ENCODE data around the gene DRD3.

DRD3 gene

GRCh38 chr3:114133947-114134346 lies 44.9 kb downstream of the DRD3 start:
- TF ChIP-seq, protein P1, sequence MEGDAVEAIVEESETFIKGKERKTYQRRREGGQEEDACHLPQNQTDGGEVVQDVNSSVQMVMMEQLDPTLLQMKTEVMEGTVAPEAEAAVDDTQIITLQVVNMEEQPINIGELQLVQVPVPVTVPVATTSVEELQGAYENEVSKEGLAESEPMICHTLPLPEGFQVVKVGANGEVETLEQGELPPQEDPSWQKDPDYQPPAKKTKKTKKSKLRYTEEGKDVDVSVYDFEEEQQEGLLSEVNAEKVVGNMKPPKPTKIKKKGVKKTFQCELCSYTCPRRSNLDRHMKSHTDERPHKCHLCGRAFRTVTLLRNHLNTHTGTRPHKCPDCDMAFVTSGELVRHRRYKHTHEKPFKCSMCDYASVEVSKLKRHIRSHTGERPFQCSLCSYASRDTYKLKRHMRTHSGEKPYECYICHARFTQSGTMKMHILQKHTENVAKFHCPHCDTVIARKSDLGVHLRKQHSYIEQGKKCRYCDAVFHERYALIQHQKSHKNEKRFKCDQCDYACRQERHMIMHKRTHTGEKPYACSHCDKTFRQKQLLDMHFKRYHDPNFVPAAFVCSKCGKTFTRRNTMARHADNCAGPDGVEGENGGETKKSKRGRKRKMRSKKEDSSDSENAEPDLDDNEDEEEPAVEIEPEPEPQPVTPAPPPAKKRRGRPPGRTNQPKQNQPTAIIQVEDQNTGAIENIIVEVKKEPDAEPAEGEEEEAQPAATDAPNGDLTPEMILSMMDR (IDR thresholded peaks at IDR 0.05), result no peak

GRCh38 chr3:114132500-114132899 lies 46.4 kb downstream of the DRD3 start:
- TF ChIP-seq, protein P1 (IDR thresholded peaks at IDR 0.05), result no peak

GRCh38 chr3:114128826-114129225 lies 50.0 kb downstream of the DRD3 start:
- TF ChIP-seq, protein P1 (IDR thresholded peaks at IDR 0.05), result no peak

DNA sequence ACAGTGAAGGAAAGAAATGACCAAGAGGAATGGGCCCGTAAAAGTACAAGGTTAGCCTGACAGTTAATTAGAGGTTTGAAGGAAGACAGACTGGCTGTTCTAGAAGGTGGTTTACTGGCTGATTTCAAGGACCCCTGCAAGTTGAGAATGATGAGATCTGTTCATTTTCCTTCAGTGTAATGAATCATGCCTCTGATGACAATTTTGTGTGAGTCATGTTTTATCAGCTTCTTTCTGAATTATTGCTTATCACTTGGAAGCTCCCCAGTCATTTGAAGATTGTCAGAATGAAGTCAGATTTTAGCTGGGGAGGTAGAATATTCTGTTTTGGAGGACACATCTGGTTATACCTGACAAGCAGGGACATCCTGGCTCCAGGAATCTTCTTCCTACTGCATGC lies 50.6 kb downstream of the DRD3 start:
- TF ChIP-seq, protein P1 (IDR thresholded peaks at IDR 0.05), result no peak

DNA sequence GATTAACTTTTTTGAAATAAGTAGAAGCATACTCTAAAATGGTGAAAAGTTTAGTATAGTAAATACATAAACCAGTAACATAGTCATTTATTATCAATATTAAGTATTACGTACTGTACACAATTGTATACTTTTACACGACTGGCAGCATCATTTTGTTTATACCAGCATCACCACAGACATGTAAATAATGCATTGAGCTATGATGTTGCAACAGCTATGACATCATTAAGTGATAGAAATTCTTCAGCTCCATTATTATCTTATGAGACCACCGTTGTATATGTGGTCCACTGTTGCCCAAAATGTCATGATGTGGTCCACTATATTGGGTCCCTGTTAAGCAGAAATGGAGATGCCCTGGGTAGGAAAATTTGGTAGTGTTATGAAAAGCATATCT lies 51.3 kb downstream of the DRD3 start:
- TF ChIP-seq, protein P1 (IDR thresholded peaks at IDR 0.05), result no peak

GRCh38 chr3:114126461-114126860 lies 52.4 kb downstream of the DRD3 start:
- TF ChIP-seq, protein P1 (IDR thresholded peaks at IDR 0.05), result no peak

DNA sequence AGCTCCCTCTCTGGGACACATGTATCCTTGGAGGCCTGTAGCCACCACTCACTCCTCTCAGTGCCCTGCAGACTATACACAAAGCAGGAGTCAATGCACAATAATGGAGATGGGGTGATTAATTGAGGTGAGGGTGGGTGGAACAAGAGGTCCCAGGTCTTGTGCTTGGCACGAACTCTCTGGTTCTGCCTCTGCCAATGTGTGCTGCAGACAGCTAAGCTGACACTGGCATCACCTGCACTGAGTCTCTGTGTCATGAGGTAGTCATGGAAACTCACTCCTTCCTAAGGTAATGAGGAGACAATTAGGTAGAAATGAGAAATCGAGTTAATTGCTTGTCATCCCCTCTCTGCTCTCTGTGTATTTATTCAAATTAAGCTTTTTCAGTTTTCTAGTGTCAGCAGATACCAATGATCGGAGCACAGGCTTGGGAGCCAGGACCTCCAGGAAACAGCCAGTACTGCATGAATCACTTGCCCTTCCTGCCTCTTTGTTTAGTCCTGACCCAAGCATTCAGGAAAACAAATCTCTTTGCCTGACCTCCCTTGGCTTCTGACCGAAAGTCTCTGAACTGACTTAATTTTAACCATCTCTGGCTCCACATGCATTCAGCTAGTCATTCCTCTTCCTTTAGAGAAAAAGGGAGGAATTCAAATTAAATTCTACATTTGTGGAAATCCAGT lies 56.7 kb downstream of the DRD3 start:
- TF ChIP-seq, protein P1 (IDR thresholded peaks at IDR 0.05), result no peak

DNA sequence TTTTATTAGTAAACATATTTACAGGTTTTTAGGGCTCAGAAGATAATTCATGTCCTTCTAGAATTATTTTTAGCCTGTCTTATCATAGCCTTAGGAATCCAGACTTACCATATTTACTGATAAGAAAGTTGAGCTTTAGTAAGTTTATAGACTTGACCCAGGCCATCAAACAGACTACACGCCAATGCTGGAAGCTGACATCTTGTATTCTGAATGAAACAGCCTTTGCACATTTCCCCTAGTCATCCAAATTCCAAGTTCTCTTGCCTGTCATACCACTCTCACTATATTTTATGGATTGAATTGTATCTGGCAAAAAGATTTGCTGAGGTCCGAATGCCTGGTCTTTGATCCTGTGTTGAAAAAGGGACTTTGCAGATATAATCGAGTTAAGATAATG lies 58.6 kb downstream of the DRD3 start:
- TF ChIP-seq, protein P1 (IDR thresholded peaks at IDR 0.05), result no peak

Measured in LNCAP (cell line).